GM19351 (cell line): ENCODE data around the gene EEPD1.
"Not testable (repeated sequence)": the region's sequence is repeated elsewhere in the genome, so short reads cannot be mapped to it uniquely, and the experiment has no call there.

ENCODE experiments used
- ATAC-seq: cut with Tn5 transposase; IDR thresholded peaks from one replicate; pipeline ENCODE4 v1.9.1; 2021; ENCODE audit warnings: mild to moderate bottlenecking, moderate library complexity; ENCODE audit not compliant: unreplicated experiment

The EEPD1 gene

GRCh38 chr7:36210291-36210922, 57.4 kb downstream of the EEPD1 start:
- no peak for ATAC-seq

DNA sequence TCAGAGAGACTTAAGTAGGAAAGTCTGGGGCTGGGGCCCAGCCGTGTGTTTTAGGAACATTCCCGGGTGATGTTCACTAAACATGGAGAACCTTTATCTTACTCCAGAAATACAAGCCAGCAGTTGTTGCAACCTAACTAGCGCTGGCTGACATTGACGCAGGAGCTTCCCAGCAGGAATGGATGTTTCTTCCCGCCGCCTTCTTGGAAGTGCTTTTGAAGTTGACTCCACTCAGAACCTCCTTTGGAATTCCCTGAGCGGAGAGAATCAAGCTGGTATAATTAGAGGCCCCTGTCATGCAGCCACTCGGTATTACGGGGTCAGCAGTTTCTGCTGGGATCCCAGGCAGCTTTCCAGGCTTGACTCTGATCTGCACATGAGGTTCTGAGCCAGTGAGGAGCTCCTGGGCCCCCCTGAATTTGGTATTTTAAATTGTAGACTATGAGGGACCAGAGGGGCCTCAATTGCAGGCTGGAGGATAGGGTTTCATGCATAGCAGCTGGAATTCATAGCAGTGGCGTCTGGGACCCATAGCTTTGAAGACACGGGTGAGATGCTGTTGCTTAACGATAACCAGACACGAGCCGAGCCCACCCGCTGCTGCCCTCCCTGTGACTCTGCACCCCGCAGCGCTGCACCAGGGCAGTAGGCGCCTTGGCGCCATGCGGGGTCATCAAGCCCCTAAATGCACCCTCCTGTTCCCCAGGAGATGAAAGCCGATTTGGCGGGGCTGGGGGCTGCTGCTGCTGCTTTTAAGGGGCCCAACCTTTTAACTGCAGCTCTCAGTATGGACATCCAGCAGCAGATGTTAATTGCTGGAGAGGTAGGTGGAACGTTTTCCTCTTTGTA, 61.8 kb downstream of the EEPD1 start:
- no peak for ATAC-seq

DNA sequence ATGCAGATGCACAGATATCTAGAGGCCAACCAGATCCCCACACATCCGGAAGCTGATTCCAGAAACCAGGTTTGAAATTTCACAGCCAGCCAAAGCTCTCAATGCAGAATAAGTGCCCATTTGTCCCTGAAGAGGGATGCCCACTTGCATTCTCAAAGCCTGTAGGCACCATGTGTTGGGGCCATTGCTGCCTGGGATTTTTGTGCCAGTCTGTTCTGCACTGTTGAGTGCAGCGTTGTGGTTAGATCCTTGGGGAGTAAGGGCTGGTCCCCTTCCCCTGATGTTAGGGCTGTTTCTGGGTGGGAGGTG, 62.4 kb downstream of the EEPD1 start:
- no peak for ATAC-seq

- ATAC-seq = no peak
Observed at GRCh38 chr7:36216063-36216684, 63.1 kb downstream of the EEPD1 start.

- no peak for ATAC-seq
Observed at GRCh38 chr7:36217211-36217960, 64.3 kb downstream of the EEPD1 start.

- peak; percentile 85 for ATAC-seq
Observed at GRCh38 chr7:36217961-36218284, 64.9 kb downstream of the EEPD1 start.

DNA sequence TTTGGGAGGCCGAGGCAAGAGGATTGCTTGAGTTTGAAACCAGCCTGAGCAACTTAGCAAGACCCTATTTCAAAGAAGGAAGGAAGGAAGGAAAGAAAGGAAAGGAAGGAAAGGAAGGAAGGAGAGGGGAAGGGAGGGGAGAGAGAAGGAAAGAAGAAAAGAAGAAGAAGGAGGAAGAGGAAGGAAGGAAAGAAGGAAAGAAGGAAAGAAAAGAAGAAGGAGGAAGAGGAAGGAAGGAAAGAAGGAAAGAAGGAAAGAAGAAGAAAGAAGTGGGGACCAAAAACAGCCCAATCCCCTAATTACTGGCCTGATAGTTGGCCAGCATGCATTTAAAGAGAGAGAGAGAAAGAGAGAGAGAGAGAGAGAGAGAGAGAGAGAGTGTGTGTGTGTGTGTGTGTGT, 66.4 kb downstream of the EEPD1 start:
- ATAC-seq = no peak

DNA sequence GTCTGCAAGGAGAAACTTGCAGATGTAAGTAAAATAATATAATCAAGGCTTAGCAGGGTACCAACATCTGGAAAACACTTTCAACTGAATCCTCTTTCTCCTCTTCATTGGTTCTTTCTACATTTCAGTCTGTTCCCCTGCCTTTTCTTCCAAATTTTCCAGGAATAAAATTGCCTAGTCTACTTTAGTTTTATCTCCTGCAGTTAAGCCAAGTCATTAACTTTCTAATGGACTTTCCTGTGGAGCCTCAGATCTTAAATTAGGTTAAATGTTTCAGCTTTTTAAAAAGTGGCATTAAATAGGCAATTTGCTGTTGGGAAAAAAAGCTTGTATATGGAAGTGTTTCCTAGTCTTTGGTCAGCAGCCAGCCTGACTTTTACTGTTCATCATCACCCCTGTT, 70.8 kb downstream of the EEPD1 start:
- no peak for ATAC-seq

DNA sequence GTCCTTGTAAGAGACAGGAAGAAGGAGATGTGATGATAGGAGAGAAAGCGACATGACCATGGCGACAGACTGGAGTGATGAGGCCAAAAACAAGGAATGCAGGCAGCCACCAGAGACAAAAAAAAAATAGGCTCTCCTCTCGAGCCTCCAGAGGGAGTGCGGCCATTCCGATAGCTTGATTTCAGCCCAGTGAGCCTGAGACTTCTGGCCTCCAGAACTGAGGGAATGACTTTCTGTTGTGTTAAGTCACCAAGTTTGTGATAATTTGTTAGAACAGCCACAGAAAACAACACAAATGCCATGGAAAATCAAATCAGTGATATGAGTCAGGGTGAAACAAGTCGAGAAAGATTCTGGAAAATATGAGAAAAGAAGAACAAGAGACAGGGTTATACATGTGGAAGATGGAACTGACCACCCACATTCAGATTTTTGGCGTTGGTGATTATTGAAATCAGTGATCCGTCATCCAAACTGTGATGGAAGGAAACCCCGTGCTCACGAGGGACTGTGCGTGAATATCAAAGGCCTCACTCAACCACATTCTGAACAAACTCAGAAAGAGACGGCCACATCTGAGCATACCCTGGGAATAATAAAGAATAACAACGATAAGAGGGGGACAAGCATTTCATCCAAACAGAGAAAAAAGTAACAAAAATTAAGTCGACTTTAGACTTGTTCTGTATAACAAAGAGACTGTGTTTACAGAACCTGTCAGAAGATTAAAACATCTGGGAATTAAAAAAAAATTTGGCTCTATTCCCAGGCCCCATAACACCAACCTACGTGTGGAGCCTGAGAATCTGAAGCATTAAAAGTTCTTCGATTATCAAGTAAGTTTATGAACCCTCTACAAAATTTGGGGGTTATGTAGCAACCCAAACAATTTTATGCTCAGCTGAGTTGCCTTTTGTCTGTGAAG, 72.1 kb downstream of the EEPD1 start:
- no peak for ATAC-seq

- ATAC-seq = no peak
Observed at GRCh38 chr7:36226151-36226550, 73.1 kb downstream of the EEPD1 start.

- ATAC-seq = no peak
Observed at GRCh38 chr7:36227223-36227622, 74.2 kb downstream of the EEPD1 start.

DNA sequence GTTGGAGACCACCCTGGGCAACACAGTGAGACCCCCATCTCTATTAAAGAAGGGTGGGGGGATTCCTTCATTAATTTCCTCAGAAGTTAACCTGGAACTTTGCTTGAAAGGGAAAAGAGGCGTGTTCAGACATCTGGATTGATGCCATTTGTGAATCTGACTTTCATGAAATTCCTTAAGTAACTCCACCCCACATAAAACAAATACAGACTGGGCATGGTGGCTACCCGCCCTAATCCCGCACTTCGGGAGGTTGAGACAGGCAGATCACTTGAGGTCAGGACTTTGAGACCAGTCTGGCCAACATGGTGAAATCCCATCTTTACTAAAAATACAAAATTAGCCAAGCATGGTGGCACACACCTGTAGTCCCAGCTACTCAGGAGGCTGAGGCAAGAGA, 75.0 kb downstream of the EEPD1 start:
- no peak for ATAC-seq

GRCh38 chr7:36231406-36231805, 78.4 kb downstream of the EEPD1 start:
- ATAC-seq = no peak

DNA sequence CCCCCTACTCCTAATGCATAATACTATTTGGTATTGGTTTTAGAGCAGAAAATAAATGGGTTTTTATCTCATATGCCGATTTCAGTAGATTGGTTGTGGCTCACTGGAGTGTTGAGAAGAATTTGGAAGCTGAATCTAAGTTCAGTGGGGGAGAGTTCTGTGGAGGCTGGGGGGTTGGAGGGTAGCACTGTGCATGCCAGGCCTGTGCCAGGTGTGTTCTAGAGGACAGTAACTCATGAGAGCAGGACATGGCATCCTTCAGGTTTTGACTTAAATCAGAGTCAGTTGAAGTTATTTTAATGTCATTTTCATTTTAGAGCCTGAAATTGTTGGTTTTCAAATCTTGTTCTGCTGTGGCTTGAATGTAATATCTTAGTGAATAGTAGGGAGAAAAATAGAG, 79.5 kb downstream of the EEPD1 start:
- no peak for ATAC-seq

DNA sequence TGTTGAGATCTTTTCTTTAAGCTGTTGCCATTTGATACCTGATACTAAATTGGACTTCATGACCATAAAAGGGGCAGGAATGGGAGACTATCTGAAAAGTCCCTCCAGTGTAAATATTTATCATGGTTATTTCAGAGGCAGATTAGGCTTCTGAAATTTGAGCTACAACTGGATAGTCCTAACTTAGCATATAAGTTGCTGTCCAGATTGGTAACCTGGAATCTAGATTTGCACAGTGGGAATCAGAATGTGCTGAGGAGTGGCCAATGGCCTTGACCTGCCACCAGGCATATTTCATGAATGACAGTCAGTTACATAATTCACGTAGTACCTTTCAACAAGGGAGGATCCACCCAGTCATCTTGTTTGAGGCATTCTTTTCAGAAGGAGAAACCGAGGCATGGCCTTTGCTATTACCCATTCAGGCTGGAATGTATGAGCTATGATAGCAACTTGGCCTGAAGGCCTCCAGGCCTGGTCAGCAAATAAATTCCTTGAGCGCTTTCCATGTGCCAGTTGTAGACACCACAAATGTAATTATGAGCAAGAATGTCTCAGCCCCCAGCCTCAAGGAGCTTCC, 80.0 kb downstream of the EEPD1 start:
- no peak for ATAC-seq

GRCh38 chr7:36236073-36236472, 83.0 kb downstream of the EEPD1 start:
- ATAC-seq = no peak

DNA sequence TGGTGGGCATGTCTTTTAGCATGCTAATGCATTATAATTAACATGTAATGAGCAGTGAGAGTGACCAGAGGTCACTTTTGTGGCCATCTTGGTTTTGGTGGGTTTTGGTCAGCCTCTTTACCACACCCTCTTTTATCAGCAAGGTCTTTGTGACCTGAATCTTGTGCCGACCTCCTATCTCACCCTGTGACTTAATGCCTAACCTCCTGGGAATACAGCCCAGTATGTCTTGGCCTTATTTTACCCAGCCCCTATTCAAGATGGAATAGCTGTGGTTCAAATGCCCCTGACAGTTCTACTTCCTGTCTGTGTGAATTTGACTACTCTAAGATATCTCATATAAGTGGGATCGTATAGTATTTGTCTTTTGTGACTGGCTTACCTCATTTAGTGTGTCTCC, 85.1 kb downstream of the EEPD1 start:
- ATAC-seq = no peak

- not testable (repeated sequence) for ATAC-seq
Observed at GRCh38 chr7:36243356-36243755, 90.3 kb downstream of the EEPD1 start.

GRCh38 chr7:36244001-36244400, 90.9 kb downstream of the EEPD1 start:
- ATAC-seq = not testable (repeated sequence)

- no peak for ATAC-seq
Observed at GRCh38 chr7:36244429-36244828, 91.4 kb downstream of the EEPD1 start.
